HepG2 (cell line): Measurements from ENCODE around the gene DCTN3. TPM values are rescaled to one million over a fixed set of nuclear protein-coding genes. Genes with fewer than 3 reads are reported as not detected.

Experiments
- BCL6 ChIP-seq: IDR thresholded peaks from 2 replicates; pipeline ENCODE4 v1.6.1; 2016; ENCODE audit warnings: missing genetic modification reagents, missing compliant biosample characterization
- KDM4B ChIP-seq: sonication (generic); formaldehyde crosslinking; IDR thresholded peaks from 2 replicates; pipeline ENCODE4 v1.4.0; 2020; ENCODE audit warnings: missing genetic modification reagents
- ZBTB7B ChIP-seq: sonication (generic); formaldehyde crosslinking; IDR thresholded peaks from 2 replicates; pipeline ENCODE4 v1.4.0; 2020; ENCODE audit warnings: missing genetic modification reagents
- ZFYVE20 ChIP-seq: sonication (generic); formaldehyde crosslinking; IDR thresholded peaks from 2 replicates; pipeline ENCODE4 v1.8.0; 2023; ENCODE audit warnings: low read depth, mild to moderate bottlenecking, moderate library complexity, missing genetic modification reagents, borderline replicate concordance
- ZNF782 ChIP-seq: sonication (generic); formaldehyde crosslinking; IDR thresholded peaks from 2 replicates; pipeline ENCODE4 v1.4.0; 2020; ENCODE audit warnings: missing genetic modification reagents, mild to moderate bottlenecking, borderline replicate concordance
- ZNF788 ChIP-seq: sonication (generic); formaldehyde crosslinking; IDR thresholded peaks from 2 replicates; pipeline ENCODE4 v1.5.0; 2020; ENCODE audit warnings: mild to moderate bottlenecking, missing genetic modification reagents, borderline replicate concordance
- ZNF839 ChIP-seq: sonication (generic); formaldehyde crosslinking; IDR thresholded peaks from 2 replicates; pipeline ENCODE4 v1.4.0; 2020; ENCODE audit warnings: missing genetic modification reagents, mild to moderate bottlenecking, borderline replicate concordance
- polyA plus RNA-seq, 8 experiments: library from polyadenylated mRNA; depleted of rRNA in 3 of 8; stranded (reverse) in 7 of 8; unstranded in 1 of 8; fragments of >200 nt; fragmentation: Illumina TruSeq in 4 of 8; extraction: Trizol in 4 of 8; gene quantifications; 2 replicates each; pipeline versions ENCODE4 v1.2.1 to v1.2.3, GENCODE V29; 2011 to 2016; ENCODE audit warnings: low read depth in 4 of 8, missing spikeins in 1 of 8, mixed read lengths in 1 of 8; ENCODE audit not compliant: insufficient read depth in 1 of 8
- total RNA-seq, 5 experiments: library from RNA; depleted of rRNA; stranded (reverse); fragments of >200 nt; fragmentation: Illumina TruSeq; extraction: Trizol; gene quantifications; 2 replicates each; pipeline ENCODE4 v1.2.3, GENCODE V29; 2016; ENCODE audit warnings: low read depth in 1 of 5
- TF ChIP-seq, protein P1 (sequence below): sonication (generic); formaldehyde crosslinking; IDR thresholded peaks from 2 replicates; pipeline ENCODE4 v1.4.0; 2020; ENCODE audit warnings: missing genetic modification reagents, borderline replicate concordance
- TF ChIP-seq, protein P2 (sequence below): sonication (generic); formaldehyde crosslinking; IDR thresholded peaks from 2 replicates; pipeline ENCODE4 v1.8.1; 2023; ENCODE audit warnings: mild to moderate bottlenecking, missing genetic modification reagents
- TF ChIP-seq, protein P3 (sequence below): sonication (generic); formaldehyde crosslinking; IDR thresholded peaks from 2 replicates; pipeline ENCODE4 v1.4.0; 2020; ENCODE audit warnings: mild to moderate bottlenecking, missing genetic modification reagents
- TF ChIP-seq, protein P4 (sequence below): sonication (generic); formaldehyde crosslinking; IDR thresholded peaks from 2 replicates; pipeline ENCODE4 v1.4.0; 2020; ENCODE audit warnings: missing genetic modification reagents
- TF ChIP-seq, protein P5 (sequence below): sonication (generic); formaldehyde crosslinking; IDR thresholded peaks from 2 replicates; pipeline ENCODE4 v1.5.1; 2020; ENCODE audit warnings: missing genetic modification reagents, mild to moderate bottlenecking, borderline replicate concordance
- TF ChIP-seq, protein P6 (sequence below): sonication (generic); formaldehyde crosslinking; IDR thresholded peaks from 2 replicates; pipeline ENCODE4 v1.8.0; 2022; ENCODE audit warnings: missing genetic modification reagents, mild to moderate bottlenecking, borderline replicate concordance

The DCTN3 gene
- total and polyA plus RNA-seq, 2 of the 13 experiments (the other 11 are each of a cell fraction or from before 2014, with no cell fraction given): 27.4 to 34.5 TPM

DNA sequence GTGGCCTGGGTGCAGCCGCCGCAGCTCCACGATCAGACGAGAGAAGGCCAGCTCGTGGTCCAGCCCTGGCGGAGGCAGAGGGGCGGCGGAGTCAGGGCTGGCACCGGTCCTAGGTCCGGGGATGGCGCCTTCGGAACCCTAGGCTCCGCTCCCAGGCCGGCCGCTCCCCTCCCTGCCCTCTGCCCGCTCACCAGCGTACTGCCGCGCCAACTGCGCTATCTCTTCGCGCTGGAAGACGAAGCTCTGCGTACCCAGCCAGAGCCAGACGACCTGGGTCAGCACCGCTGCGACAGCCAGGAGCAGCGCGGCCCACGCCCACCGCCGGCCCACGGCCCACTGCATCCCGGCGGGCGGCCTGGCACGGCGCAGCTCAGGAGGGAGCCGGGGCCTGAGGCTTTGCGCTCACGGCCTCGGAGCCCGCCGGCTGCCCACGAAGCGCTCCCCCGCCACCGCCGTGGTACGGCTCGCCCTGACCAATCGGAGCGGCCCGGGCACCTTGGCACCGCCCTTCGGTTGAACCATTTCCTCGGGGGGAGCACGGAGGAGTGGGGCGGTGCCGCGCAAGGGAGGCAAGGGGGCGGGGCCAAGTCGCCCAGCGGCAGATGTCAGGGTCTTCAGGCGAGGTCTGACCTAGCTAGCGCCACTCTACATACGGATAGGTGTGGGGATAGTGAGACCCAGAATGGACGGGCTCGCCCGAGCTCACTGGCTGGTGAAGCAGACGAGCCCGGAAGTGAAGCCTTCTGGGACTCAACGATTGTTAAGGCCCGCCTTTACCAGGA, 17.3 kb upstream of the DCTN3 start, which contains the start of gene SIGMAR1 (continued):
- TF ChIP-seq, protein P1, sequence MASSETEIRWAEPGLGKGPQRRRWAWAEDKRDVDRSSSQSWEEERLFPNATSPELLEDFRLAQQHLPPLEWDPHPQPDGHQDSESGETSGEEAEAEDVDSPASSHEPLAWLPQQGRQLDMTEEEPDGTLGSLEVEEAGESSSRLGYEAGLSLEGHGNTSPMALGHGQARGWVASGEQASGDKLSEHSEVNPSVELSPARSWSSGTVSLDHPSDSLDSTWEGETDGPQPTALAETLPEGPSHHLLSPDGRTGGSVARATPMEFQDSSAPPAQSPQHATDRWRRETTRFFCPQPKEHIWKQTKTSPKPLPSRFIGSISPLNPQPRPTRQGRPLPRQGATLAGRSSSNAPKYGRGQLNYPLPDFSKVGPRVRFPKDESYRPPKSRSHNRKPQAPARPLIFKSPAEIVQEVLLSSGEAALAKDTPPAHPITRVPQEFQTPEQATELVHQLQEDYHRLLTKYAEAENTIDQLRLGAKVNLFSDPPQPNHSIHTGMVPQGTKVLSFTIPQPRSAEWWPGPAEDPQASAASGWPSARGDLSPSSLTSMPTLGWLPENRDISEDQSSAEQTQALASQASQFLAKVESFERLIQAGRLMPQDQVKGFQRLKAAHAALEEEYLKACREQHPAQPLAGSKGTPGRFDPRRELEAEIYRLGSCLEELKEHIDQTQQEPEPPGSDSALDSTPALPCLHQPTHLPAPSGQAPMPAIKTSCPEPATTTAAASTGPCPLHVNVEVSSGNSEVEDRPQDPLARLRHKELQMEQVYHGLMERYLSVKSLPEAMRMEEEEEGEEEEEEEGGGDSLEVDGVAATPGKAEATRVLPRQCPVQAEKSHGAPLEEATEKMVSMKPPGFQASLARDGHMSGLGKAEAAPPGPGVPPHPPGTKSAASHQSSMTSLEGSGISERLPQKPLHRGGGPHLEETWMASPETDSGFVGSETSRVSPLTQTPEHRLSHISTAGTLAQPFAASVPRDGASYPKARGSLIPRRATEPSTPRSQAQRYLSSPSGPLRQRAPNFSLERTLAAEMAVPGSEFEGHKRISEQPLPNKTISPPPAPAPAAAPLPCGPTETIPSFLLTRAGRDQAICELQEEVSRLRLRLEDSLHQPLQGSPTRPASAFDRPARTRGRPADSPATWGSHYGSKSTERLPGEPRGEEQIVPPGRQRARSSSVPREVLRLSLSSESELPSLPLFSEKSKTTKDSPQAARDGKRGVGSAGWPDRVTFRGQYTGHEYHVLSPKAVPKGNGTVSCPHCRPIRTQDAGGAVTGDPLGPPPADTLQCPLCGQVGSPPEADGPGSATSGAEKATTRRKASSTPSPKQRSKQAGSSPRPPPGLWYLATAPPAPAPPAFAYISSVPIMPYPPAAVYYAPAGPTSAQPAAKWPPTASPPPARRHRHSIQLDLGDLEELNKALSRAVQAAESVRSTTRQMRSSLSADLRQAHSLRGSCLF (CRISPR knock-in tag): 0 out of 2 replicates have a peak, but pooled peaks have one; percentile 28
- TF ChIP-seq BCL6 (peak; percentile 87), ZNF782 (CRISPR knock-in tag) (no peak; the same call in 1 of the 2 replicates), KDM4B (CRISPR knock-in tag) (peak; percentile 30; the same call in 1 of the 2 replicates), ZBTB7B (CRISPR knock-in tag) (no peak), ZNF788 (CRISPR knock-in tag) (peak; percentile 81), ZNF839 (CRISPR knock-in tag) (0 out of 2 replicates have a peak, but pooled peaks have one; percentile 58), ZFYVE20 (CRISPR knock-in tag) (peak; percentile 66)
- TF ChIP-seq, protein P2, sequence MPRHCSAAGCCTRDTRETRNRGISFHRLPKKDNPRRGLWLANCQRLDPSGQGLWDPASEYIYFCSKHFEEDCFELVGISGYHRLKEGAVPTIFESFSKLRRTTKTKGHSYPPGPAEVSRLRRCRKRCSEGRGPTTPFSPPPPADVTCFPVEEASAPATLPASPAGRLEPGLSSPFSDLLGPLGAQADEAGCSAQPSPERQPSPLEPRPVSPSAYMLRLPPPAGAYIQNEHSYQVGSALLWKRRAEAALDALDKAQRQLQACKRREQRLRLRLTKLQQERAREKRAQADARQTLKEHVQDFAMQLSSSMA (CRISPR knock-in tag): peak; percentile 37; the same call in 1 of the 2 replicates
- TF ChIP-seq, protein P3, sequence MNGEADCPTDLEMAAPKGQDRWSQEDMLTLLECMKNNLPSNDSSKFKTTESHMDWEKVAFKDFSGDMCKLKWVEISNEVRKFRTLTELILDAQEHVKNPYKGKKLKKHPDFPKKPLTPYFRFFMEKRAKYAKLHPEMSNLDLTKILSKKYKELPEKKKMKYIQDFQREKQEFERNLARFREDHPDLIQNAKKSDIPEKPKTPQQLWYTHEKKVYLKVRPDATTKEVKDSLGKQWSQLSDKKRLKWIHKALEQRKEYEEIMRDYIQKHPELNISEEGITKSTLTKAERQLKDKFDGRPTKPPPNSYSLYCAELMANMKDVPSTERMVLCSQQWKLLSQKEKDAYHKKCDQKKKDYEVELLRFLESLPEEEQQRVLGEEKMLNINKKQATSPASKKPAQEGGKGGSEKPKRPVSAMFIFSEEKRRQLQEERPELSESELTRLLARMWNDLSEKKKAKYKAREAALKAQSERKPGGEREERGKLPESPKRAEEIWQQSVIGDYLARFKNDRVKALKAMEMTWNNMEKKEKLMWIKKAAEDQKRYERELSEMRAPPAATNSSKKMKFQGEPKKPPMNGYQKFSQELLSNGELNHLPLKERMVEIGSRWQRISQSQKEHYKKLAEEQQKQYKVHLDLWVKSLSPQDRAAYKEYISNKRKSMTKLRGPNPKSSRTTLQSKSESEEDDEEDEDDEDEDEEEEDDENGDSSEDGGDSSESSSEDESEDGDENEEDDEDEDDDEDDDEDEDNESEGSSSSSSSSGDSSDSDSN (CRISPR knock-in tag): peak; percentile 93
- TF ChIP-seq, protein P4, sequence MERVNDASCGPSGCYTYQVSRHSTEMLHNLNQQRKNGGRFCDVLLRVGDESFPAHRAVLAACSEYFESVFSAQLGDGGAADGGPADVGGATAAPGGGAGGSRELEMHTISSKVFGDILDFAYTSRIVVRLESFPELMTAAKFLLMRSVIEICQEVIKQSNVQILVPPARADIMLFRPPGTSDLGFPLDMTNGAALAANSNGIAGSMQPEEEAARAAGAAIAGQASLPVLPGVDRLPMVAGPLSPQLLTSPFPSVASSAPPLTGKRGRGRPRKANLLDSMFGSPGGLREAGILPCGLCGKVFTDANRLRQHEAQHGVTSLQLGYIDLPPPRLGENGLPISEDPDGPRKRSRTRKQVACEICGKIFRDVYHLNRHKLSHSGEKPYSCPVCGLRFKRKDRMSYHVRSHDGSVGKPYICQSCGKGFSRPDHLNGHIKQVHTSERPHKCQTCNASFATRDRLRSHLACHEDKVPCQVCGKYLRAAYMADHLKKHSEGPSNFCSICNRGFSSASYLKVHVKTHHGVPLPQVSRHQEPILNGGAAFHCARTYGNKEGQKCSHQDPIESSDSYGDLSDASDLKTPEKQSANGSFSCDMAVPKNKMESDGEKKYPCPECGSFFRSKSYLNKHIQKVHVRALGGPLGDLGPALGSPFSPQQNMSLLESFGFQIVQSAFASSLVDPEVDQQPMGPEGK (CRISPR knock-in tag): peak; percentile 61; the same call in 1 of the 2 replicates
- TF ChIP-seq, protein P5, sequence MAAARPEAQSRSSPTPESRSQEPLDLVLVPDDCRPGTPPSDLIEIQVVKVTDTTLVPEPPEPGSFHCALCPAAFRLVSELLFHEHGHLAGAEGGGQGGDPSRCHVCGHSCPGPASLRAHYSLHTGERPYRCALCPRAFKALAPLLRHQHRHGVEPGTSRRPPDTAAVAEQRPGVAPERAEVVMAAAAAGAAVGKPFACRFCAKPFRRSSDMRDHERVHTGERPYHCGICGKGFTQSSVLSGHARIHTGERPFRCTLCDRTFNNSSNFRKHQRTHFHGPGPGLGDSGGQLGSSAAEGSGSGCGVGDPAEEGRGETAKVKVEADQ (CRISPR knock-in tag): peak; percentile 92
- TF ChIP-seq, protein P6, sequence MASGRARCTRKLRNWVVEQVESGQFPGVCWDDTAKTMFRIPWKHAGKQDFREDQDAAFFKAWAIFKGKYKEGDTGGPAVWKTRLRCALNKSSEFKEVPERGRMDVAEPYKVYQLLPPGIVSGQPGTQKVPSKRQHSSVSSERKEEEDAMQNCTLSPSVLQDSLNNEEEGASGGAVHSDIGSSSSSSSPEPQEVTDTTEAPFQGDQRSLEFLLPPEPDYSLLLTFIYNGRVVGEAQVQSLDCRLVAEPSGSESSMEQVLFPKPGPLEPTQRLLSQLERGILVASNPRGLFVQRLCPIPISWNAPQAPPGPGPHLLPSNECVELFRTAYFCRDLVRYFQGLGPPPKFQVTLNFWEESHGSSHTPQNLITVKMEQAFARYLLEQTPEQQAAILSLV (CRISPR knock-in tag): peak; percentile 90; the same call in 1 of the 2 replicates
